HG02981 (cell line): ENCODE data around the gene CYP46A1.

Experiments
- ATAC-seq: cut with Tn5 transposase; IDR thresholded peaks from one replicate; pipeline ENCODE4 v1.9.1; 2021; ENCODE audit warnings: mild to moderate bottlenecking, moderate library complexity; ENCODE audit not compliant: unreplicated experiment

Gene CYP46A1

DNA sequence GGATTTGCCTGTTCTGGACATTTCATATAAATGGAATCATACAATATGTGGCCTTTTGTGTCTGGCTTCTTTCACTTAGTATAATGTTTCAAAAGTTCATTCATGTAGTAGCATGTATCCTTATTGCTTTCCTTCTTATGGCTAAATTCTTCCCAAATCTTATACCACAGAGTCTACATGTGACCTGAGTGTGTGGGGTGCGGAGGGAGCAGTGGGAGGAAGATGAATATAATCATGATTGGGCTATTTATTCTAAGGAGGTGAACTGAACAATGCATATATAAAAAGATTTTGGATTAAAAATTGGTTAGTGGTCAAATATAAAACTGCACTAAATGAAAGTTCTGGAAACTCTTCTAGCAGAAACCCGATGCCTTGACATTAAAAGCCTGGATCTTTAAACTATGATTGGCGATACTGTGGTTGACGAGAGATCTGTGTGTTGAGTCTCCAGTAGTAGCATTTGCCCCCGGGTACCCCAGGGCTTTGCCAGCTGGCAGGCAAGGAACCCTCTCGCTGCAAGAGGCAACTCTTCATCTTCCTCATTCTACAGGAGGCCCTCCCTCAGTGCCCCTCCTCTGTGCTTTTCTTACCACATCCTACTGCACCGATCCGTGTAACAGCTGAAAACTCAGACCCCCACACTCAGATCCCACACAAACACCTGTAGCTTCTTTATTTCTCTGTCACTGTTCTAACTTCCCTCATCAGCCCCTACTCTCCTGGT is 2.6 kb downstream of the CYP46A1 start:
- no peak for ATAC-seq

- no peak for ATAC-seq
Observed at GRCh38 chr14:99687284-99688209, 3.4 kb downstream of the CYP46A1 start.

DNA sequence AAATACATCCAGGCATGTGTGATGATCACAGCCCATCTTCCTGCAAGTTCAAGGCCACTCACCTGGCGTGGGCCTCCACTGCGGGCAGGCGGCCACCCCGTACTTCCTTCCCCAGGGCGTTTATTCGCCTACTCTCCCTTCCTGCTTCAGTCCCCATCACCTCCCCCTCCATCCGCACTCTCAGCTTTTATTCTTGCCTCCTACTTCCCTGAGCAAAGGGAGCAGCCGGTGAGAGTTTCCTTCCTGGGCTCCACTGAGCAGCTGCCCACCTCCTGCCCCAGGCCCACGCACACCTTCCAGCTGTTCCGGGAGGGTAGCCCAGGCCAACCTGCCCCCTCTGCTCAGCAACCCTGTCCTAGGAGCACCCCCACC is 4.1 kb downstream of the CYP46A1 start:
- ATAC-seq, result no peak

GRCh38 chr14:99688629-99689028 is 4.5 kb downstream of the CYP46A1 start:
- ATAC-seq, result no peak

GRCh38 chr14:99689266-99690236 is 5.5 kb downstream of the CYP46A1 start:
- ATAC-seq, result no peak

DNA sequence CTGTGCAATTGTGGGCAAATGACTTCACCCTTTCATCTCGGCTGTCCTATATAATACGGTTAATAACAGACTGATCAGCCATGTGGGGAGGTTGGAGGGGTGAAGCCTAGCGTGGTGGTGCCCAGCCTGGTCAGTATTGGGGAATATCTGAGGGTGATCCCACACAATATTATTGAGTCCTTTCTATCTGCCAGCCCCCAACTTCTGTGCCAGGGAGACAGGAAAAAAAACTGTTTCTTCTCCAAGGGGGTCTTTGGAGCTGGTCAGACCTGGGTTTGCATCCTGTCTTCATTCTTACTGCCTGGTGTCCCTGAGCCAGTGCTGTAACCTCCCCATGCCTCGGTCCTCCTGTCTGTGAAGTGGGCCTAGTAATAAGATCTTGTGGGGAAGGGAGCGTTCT is 6.5 kb downstream of the CYP46A1 start:
- ATAC-seq, result no peak

GRCh38 chr14:99691111-99691885 is 7.2 kb downstream of the CYP46A1 start:
- ATAC-seq, result no peak

GRCh38 chr14:99693918-99694317 is 9.8 kb downstream of the CYP46A1 start:
- ATAC-seq, result no peak

- ATAC-seq, result no peak
Observed at GRCh38 chr14:99696929-99697328, 12.8 kb downstream of the CYP46A1 start.

- ATAC-seq, result no peak
Observed at GRCh38 chr14:99698236-99698635, 14.1 kb downstream of the CYP46A1 start.

DNA sequence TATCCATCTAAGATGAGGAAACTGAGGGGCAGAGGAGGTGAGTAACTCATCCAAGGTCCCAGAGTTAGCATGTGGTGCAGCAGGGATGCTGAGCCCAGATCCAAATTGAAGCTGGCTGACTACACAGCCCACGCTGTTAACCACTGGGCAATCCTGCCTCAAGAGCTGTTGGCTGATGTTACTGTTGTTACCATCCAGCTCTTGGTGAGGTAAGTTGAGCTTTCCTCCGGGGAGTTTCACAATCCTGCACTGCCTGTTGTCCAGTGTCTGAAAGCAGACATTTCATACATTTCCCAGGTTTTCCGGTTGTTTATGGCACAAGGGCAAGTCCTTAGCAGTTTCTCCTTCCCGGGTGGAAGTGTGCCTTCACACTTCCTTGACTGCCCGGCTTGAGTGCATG is 14.5 kb downstream of the CYP46A1 start:
- ATAC-seq, result no peak

DNA sequence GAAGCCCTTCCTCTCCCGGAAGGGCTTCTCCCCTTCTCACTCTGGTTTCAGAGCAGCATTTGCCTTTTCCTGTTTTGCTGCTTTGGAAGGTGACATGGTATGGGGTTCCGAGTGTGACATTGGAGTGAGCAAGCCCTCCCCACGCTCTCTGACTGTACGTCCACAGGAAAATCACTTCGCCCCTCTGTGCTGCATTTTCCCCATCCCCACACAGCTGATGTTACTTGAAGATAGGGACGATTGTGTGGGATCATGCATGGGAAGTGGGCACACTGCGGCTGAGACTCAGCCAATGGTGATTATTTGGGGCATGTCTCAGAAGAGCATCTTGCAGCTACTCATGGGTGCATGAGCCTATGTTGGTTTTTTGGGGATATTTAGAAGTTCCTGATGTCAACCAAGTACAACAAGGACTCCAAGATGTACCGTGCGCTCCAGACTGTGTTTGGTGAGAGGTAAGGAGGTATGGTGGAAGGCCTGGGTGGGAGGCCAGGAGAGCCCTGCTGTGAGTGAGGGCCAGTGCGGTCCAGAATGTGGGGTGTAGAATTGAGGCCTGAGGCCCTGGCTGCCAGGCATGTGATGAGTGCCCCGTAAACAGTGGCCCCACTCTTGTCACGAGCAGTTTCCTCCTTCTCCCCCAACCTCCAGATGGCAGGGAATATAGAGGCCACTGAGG is 15.1 kb downstream of the CYP46A1 start:
- ATAC-seq, result no peak

GRCh38 chr14:99699861-99700260 is 15.8 kb downstream of the CYP46A1 start:
- no peak for ATAC-seq

DNA sequence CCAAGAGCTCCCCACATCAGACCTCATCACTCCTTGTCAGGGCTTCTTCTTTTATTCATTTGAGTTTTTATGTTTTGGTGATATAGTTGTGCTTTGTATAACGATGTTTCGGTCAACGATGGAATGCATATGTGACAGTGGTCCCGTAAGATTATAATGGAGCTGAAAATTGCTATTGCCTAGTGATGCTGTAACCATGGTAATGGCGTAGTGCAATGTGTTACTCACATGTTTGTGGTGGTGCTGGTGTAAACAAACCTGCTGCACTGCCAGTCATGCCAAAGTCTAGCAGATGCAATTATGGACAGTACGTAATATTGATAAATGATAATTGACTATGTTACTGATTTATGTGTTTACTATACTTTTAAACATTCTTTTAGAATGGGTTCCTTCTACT is 16.3 kb downstream of the CYP46A1 start:
- no peak for ATAC-seq

DNA sequence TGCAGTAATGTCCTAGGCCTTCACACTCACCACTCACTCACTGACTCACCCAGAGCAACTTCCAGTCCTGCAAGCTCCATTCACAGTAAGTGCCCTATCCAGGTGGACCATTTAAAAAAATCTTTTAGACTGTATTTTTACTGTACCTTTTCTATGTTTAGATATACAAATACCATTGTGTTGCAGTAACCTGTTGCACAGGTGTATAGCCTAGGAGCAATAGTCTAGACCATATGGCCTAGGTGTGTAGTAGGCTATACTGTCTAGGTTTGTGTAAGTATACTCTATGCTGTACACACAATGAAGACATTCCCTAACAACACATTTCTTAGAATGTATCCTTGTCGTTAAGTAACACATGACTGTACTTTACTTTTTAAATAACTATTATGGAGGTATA is 17.2 kb downstream of the CYP46A1 start:
- no peak for ATAC-seq

GRCh38 chr14:99702115-99702514 is 18.0 kb downstream of the CYP46A1 start:
- no peak for ATAC-seq

DNA sequence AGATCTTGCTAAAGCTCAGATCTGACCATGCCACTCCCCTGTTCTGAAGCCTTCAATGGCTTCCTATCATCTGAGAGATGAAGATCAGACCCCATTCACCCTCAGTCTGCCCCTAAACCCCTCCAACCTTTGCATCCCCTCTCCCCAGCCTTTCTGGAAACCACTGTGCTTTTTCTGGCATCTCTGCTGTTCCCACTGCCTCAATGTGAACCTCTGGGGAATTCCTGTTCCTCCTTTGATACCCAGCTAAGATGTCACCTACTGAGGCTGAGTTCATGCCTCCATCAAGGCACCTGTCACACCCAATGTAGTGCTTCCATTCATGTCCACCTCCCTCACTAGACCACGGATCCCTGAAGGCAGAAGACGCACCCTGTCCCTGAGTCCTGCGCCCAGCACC is 19.3 kb downstream of the CYP46A1 start:
- ATAC-seq, result no peak

- ATAC-seq, result no peak
Observed at GRCh38 chr14:99704037-99704436, 19.9 kb downstream of the CYP46A1 start.

GRCh38 chr14:99706107-99706900 is 22.2 kb downstream of the CYP46A1 start:
- ATAC-seq, result no peak
